HG03064 (cell line): Measurements from ENCODE around the gene FBXO4.
"Not testable (repeated sequence)": the region's sequence is repeated elsewhere in the genome, so short reads cannot be mapped to it uniquely, and the experiment has no call there.

Experiments
- ATAC-seq: cut with Tn5 transposase; IDR thresholded peaks from one replicate; pipeline ENCODE4 v1.9.1; 2021; ENCODE audit warnings: low read depth; ENCODE audit not compliant: unreplicated experiment

The FBXO4 gene

DNA sequence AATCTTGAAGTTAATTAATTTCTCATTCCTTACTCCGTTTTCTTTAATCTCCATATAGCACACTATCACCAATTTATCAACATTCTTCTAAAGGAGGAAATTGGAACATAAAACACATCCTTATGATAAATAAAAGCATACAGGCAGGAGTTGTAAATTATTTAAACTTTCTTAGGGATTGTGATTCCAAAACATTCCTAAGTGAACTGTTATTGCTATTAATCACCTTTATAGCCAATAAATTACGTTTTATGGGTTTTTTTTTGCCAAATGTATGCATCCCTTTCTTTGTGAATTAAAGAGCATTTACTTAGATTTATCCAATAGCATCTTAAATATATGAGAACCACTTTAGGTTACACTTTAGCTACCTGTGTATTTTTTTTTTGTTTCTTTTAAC is 55.3 kb downstream of the FBXO4 start:
- no peak for ATAC-seq

DNA sequence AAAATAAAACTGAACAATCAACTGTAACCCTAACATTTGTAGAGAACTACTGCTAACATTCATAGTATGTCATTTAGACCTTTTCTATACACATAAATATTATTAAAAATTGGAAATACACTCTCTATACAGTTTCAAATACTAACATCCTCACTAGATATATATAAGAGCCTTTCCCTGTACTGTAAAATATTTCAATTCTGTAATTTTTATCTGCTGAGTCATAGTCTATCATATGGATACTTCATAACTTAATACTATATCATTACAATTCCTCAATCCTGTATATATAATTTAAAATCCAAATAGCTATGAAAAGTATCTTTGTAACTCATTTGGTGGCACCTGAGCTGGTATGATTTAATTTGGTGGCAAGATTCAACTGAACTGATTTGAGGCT is 55.8 kb downstream of the FBXO4 start:
- no peak for ATAC-seq

DNA sequence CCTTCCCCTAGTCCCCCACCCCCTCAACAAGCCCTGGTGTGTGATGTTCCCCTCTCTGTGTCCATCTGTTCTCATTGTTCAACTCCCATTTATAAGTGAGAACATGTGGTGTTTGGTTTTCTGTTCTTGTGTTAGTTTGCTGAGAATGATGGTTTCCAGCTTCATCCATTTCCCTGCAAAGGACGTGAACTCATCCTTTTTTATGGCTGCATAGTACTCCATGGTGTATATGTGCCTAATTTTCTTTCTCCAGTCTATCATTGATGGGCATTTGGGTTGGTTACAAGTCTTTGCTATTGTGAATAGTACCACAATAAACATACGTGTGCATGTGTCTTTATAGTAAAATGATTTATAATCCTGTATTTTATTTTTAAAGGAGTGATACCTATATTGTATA is 57.8 kb downstream of the FBXO4 start:
- not testable (repeated sequence) for ATAC-seq

DNA sequence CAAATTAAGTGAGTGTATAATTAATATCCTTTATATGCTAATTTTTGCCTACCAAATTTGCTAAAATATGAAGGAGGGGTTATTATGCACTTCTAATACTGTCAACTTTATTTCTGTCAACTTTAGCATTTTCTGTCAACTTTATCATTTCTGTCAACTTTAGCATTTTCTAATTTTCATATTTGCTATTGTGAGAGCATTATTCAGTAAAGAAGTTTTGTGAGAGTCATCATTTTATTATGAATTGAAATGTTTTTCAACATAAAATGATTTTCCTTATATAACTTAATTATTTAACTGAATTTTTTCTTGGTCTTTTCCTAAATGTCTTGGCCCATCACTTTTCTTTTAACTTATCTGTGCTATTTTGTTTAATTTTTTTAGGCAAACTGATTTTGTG is 58.2 kb downstream of the FBXO4 start:
- no peak for ATAC-seq

DNA sequence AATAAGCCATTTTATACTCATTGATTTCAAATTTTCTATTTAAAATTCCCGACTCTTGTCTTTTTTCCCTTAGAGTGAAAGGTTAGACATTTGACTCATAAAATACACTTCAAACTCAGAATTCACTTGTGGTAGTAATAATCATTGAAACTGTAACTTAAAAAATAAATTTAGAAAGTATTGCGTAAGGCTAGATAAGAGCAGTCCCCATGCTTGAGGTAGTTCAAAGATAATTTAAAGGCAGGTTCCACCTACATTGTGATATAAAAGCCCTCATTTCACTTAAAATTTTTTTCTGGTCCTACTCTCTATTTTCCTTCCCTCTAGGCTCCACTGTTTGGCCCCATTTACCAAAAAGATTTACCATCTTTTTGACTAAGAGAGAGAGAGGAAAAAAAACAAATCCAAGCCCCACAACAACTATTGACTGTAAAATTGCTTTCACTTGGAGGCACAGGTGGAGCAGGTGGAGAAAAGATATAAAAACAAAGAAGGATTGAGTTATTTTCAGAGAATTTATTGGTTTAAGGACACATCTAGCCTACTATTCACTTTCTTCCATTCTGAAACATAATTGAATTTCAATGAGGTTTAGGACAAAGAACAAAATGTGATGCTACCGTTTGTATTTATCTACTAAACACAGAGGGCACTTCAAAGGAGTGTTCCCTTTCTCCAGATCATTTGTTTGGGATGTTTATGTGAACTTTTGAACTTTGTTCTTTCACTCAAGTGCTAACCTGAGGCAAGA is 61.0 kb downstream of the FBXO4 start:
- no peak for ATAC-seq
